Hypothalamus (tissue), 51 donors: ENCODE measurements around the gene WWC1.

ENCODE experiments used
- DNase-seq, 51 donors: peaks; one replicate each; lab custom pipeline; 2025; lab: John Stamatoyannopoulos, UW

Gene WWC1

GRCh38 chr5:168401880-168402279 lies 110.4 kb downstream of the WWC1 start:
- DNase-seq: no peak

GRCh38 chr5:168404365-168404764 lies 112.9 kb downstream of the WWC1 start:
- DNase-seq: peak in 19 of 51 donors; percentile 7 to 41 (median 31)

GRCh38 chr5:168407211-168407610 lies 115.8 kb downstream of the WWC1 start:
- DNase-seq: no peak

- no peak for DNase-seq
Observed at GRCh38 chr5:168408561-168409305, 117.3 kb downstream of the WWC1 start.

- DNase-seq: peak in 1 of 51 donors; percentile 19
Observed at GRCh38 chr5:168409591-168410458, 118.4 kb downstream of the WWC1 start.

GRCh38 chr5:168411871-168412270 lies 120.4 kb downstream of the WWC1 start:
- DNase-seq: no peak

GRCh38 chr5:168413062-168413461 lies 121.6 kb downstream of the WWC1 start:
- no peak for DNase-seq

- no peak for DNase-seq
Observed at GRCh38 chr5:168413596-168413995, 122.2 kb downstream of the WWC1 start.

GRCh38 chr5:168415401-168415800 lies 124.0 kb downstream of the WWC1 start:
- no peak for DNase-seq

GRCh38 chr5:168415971-168416370 lies 124.5 kb downstream of the WWC1 start:
- DNase-seq: no peak

- DNase-seq: peak in 1 of 51 donors; percentile 51
Observed at GRCh38 chr5:168417731-168418429, 126.4 kb downstream of the WWC1 start.

GRCh38 chr5:168420461-168420860 lies 129.0 kb downstream of the WWC1 start:
- no peak for DNase-seq

- DNase-seq: no peak
Observed at GRCh38 chr5:168422431-168422830, 131.0 kb downstream of the WWC1 start.

GRCh38 chr5:168423478-168423877 lies 132.0 kb downstream of the WWC1 start:
- no peak for DNase-seq

GRCh38 chr5:168423971-168424370 lies 132.5 kb downstream of the WWC1 start:
- DNase-seq: no peak

- no peak for DNase-seq
Observed at GRCh38 chr5:168424594-168425323, 133.3 kb downstream of the WWC1 start.

- DNase-seq: no peak
Observed at GRCh38 chr5:168426007-168426863, 134.8 kb downstream of the WWC1 start.

GRCh38 chr5:168426864-168427172 lies 135.4 kb downstream of the WWC1 start:
- DNase-seq: no peak

- DNase-seq: no peak
Observed at GRCh38 chr5:168427224-168427623, 135.8 kb downstream of the WWC1 start.

GRCh38 chr5:168428552-168428951 lies 137.1 kb downstream of the WWC1 start:
- no peak for DNase-seq
